GM19099 (cell line): Measurements from ENCODE around the gene PBX3.

Experiments used
- POLR2A ChIP-seq: IDR thresholded peaks from 3 replicates; pipeline ENCODE4 v1.6.1; 2011; ENCODE audit warnings: low read depth; ENCODE audit not compliant: insufficient read length; ENCODE audit errors: extremely low read depth

The PBX3 gene

DNA sequence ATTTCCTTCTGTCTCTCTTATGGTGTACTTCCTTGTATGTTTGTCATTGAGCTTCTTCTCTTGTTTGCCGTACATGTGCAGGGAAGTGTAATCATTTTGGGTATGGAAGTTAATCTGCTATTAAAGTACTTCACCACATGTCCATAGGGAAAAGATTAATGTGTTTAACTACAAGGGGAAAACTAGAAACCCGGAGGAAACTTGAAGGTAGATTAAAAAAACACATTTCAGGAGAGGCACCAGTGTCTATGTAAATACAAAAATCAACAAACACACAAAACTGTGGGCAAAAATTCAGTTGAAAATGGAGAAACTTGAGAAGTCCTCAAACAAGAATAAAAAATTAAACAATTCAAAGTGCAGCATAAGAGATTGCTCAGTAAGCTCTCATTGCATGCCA is 166.4 kb downstream of the PBX3 start:
- no peak for TF ChIP-seq POLR2A

DNA sequence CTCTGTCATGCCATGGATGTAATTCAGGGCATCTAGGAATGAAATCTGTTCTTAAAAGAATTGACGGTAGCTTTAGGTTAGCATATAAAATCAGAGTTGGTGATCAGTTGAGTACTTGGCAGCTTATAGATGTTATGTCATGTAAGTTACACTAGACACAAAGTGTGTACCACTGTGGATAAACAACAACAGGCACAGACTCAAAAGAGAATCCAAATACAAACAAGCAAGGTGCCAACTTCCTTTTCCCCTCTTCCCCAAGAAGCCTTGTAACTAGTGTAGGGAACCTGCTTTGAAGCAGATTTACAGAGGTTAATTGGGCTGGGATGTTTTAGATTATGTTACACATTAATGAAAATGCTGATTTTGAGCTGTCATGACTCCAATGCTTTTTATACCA is 167.2 kb downstream of the PBX3 start:
- TF ChIP-seq POLR2A = no peak

DNA sequence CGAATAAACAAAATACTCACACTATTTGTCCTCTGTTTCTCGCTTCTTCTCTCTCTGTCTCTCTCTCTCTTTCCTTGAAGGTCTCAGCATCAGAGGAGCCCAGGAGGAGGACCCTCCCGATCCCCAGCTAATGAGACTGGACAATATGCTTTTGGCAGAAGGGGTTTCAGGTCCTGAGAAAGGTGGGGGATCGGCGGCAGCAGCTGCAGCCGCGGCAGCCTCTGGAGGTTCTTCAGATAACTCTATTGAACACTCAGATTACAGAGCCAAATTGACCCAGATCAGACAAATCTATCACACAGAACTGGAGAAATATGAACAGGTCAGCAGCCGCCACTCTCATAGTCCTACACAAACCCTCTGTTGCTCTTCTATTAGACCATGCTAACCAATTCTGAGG is 168.4 kb downstream of the PBX3 start:
- TF ChIP-seq POLR2A = no peak

DNA sequence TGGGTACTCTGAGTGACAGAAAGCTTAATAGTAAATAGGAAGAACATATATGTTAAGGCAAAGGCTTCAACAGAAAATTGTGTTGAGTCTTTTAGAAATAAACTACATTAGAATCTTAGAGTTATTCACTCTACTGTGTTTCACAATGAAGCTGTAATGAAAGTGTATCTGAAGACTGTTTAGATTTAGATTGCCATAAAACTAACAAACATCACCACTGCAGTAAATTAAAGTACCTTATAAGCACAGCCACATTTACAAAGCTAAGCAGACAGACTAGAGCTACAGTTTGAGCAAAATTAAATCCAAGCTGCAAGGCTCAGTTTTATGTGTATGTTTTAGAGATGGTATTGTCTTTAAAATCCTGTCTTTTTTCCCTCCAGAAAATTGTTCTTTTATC is 172.4 kb downstream of the PBX3 start:
- no peak for TF ChIP-seq POLR2A

DNA sequence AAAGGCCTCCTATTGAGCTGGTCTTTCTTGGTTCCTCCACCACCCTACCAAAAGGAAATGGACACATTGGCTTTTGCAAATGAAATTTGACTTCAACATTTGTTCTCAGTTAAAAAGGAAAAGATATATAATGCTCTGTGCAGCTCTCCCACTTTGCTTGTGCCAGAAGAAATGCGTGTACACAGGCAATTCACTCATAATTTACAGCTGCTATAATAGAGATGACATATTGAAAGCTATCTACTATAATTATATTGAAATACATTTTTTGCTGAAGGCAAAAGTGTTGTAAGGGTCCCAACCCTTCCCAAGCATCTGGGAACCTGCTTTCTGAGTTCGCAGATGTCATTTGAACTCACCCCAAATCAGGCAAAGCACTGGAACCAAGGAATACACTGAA is 173.2 kb downstream of the PBX3 start:
- TF ChIP-seq POLR2A = no peak

DNA sequence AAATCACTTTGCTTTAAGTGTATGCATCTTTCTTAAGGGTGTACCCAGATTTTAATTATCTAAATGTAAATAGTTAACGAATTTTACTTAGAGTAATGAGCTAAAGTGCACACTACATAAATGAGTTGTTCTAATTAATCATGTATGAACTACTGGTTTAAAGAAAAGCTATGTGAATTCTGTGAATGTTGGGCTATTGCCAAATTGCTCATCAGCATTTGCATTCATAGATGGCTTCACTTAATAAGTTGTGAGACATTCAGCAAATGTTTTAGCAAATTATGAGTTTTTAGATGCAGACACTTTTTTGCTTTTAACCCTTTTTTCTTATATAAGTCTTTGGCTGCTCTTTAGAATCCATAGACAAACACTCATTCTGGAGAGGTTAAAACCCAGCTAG is 175.7 kb downstream of the PBX3 start:
- no peak for TF ChIP-seq POLR2A

DNA sequence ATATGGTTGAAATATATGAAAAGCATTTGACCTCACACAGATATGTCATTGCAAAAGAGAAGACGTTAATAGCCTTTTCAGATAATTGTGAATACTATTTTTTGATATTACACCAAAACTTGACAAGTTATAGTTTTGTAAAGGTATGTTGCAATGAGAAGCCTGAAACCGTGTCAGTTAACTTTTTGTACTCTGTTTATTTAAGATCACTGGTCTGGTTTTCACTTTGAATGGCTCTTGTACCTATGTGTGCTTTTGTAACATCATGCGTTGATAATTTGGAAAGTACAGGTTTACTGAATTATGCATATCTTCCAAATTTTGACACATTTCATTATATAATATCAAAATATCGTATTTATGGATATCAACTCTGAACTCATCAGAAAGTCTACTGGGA is 177.2 kb downstream of the PBX3 start:
- TF ChIP-seq POLR2A = no peak

DNA sequence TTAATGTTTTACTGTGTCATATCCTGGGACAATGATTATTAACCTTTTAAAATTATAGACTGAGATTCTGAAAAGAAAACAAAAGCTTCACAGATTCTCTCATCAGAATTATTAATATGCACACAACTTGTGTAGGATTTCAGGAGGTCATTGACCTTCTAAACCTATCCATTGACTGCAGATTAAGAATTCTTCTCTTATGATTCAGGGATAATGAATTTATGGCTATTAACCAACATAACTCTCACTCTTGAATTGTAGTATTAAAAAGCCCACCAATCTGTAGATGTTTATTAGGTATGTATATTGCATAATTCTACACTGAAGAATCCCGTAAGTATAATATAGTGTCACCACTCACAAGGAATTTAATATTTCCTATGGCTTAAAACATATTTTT is 179.8 kb downstream of the PBX3 start:
- no peak for TF ChIP-seq POLR2A

DNA sequence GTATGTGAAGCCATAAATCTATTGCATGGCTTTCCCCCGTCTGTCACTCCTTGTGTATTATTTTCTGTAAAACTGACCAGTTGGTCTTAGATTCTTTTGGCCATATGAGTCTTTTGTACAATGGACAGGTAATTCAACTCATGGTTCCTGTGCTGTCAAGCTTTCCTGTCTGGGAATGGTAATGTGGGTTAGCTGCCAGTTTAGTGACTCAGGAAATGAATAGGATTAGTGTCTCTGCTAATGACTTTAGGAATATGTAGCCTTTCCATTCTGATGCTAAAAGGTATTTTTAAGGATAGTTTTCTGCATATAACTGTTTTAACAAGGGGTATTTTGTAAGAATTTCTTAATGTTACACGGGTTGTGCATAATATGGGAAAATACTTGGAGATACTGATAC is 182.7 kb downstream of the PBX3 start:
- no peak for TF ChIP-seq POLR2A

DNA sequence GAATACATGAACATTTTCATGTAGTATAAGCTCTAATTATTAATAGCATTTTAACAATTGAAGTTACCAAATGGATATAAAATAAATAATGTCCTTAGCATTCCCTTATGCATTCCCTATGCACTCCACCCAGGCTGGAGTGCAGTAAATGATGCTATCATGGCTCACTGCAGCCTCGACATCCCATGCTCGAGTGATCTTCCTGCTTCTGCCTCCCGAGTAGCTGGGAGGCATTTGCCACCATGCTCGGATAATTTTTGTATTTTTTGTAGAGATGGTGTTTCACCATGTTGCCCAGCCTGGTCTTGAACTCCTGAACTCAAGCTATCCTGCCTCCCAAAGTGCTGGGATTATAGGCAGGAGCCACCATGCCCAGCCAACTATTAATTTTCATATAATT is 184.0 kb downstream of the PBX3 start:
- no peak for TF ChIP-seq POLR2A

DNA sequence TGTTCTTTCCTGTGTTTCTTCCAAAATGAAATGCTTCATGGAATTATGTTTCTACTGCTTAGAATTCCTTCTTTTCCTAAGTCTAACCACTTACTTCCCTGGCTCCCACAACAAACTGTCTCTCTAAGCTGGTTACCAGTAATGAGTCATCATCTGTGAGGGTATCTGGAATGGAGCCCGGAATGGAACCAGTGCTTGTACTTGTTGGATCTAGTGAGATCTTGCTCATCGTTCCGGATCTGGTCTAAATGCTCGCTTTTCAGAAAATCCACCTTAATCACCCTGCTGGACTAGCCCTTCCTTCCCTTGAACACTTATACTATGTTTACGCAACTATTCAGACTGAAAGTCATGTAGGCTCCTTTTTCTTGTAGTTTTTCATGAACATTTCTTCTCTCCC is 184.8 kb downstream of the PBX3 start:
- TF ChIP-seq POLR2A = no peak

DNA sequence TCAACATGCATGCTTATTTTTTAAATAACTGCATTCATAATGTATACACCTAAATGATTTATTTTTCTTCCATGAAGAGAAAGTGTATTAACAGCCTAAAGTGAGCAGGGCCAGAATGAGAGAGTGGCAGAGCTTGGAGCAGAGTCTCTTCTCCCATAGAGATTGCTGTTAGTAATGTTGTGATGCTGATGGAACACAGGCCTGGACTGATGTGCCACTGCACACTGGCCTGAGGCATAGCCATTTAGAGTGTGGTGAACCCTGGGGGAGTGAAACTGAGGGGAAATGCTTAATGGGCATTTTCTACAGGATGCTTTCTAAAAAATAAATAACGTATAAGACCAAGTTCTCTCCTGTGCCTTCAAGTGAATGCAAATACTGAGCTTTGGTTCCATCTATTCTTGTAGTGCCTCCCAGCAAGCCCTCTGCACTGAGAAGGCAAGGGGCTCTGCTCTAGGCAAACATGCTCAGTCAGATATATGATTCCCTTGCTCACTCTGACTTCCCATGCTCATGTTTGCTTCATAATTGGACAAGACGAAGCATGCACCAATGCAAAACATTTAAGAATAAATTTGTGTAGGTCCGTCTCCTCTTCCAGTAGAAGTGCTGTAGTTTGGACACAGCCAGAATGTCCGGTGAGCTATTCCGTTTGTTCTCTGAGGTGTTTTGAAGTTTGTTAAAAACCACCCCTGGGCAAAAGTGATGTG is 185.7 kb downstream of the PBX3 start:
- TF ChIP-seq POLR2A = no peak

DNA sequence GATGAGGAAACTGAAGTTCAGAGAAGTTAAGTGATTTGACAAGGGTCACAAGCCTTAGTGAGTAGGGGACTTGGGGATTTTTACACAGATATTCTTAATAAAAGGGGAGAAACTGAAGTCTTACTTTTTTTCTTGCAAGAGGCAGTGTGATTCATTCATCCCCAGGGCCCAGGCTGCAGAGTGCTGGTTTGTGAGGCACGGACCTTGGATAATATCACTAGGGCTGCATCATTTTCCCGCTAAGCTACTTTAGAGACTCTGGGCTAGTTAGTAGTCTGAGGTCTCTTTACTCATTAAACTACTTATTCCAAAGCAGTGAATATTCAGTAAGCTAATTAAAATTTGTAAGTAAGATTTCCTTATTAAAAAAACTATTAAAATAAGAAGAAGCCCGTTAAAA is 195.0 kb downstream of the PBX3 start:
- TF ChIP-seq POLR2A = no peak

DNA sequence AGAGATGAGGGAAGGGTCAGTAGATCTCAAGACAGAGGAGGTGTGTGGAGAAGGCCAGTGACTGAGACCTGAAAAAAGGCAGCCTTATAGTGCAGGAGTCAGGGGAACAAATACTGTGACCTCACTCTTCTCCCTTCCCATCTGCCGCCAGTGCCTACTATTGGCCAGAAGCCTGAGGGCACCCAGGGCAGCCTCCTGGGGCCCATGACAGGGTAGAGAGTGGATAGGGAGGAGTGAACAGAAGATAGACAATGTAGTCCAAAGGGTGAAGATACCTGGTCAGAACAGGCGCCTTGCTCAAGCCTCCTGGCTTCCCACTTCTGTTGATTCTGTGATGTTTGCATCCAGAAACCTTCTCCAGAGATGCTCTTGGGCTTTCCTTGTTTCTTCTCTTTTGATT is 196.7 kb downstream of the PBX3 start:
- TF ChIP-seq POLR2A = no peak

DNA sequence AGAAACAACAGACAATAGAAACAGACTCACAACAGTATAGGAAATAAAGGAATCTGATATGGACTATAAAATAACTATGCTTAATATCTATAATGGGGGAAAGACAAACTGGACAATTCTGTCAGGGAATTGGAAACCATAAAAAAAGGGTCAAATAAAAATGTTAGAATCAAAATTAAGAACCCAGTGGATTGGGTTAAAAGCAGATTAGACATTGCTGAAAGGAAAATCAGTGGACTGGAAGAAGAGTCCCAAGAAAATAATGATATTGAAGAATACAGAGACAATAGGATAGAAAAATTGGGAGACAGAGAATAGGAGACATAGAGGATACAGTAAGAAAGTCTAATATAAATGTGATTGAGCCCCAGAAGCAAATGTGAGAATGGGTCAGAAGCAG is 199.2 kb downstream of the PBX3 start:
- no peak for TF ChIP-seq POLR2A

DNA sequence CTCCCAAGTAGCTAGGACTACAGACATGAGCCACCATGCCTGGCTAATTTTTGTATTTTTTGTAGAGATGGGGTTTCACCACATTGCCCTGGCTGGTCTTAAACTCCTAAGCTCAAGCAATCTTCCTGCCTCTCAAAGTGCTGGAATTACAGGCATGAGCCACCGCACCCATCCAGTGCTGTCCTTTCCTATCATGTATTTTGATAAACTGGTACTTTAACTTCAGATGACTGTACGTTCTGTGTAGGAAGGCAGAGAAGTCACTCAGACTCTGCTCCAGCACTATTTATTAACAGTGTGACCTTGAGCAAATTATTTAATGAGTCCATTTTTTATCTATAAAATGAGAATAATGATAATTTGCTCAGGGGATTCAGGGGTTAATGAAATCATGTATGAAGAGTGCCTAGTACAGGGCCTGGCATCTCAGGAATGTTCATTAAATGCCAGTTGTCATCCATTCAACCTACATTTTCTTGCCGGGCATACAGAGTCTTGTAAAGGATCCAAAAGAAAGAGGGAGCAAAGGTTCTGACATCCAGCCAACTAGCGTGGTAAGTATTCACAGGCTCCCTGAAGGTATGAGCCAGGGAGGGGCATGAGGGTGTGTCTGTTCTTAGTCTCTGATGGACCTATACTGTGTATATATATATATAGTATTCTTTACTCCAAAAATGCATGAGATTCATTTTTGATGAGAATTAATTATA is 201.9 kb downstream of the PBX3 start:
- TF ChIP-seq POLR2A = no peak
